Fibroblast of upper back skin (primary cell): ENCODE measurements around the gene TMEM86B.
"Not testable (repeated sequence)": the region's sequence is repeated elsewhere in the genome, so short reads cannot be mapped to it uniquely, and the experiment has no call there.

Experiments used
- DNase-seq: peaks from one replicate; pipeline ENCODE4 v3.0.0-alpha.2; 2013

The TMEM86B gene

DNA sequence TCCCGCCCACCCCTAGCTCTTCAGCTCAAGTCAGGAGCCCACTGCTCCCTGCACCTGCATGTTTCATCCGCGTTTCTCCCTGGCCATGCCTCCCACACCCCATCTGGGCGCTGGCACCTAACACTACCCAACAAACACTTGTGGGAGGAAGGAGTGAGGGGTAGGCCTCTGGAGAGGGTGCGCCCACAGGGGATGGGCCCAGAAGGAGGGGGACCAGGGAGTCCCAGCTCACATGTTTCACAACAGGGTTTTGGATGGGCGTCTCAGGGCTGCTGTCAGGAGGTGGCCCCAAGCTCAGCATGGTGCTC lies 12.1 kb upstream of the TMEM86B start:
- DNase-seq, result no peak

GRCh38 chr19:55239004-55239403 lies 10.4 kb upstream of the TMEM86B start:
- no peak for DNase-seq

DNA sequence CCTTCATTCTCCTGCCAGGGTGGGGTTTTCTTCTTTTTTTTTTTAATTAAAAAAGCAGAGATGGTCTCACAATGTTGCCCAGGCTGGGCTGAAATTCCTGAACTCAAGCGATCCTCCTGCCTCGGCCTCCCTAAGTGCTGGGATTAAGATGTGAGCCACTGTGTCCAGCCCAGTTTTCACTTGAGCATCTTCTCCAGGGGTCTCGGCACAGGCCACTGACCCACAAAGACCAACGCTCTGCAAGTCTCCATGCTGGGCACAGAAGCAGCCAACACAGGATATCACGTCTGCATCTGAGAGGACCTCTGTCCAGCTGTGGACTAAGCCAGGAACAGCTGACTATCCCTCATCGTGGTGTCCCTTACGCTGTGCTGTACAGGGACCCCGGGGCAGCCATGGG lies 9.5 kb upstream of the TMEM86B start:
- no peak for DNase-seq

DNA sequence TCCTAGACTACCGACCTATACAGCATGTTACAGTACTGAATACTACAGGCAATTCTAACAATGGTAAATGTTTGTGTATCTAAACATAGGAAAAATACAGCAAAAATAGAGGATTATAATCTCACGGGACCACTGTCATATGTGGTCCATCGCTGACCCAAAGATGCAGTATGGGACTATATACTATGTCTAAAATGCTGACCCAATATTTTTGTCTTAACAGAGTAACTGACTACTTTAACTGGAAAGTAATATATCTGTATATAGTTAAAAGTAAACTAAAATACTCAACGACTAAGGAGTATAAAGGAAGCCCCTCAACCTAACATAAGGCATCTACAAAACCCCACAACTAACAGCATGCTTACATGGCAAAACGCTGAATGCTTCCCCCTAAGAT lies 4.4 kb upstream of the TMEM86B start:
- DNase-seq, result no peak

GRCh38 chr19:55232286-55232602 lies 3.7 kb upstream of the TMEM86B start:
- no peak for DNase-seq

GRCh38 chr19:55231391-55232285 lies 3.1 kb upstream of the TMEM86B start:
- DNase-seq, result no peak

DNA sequence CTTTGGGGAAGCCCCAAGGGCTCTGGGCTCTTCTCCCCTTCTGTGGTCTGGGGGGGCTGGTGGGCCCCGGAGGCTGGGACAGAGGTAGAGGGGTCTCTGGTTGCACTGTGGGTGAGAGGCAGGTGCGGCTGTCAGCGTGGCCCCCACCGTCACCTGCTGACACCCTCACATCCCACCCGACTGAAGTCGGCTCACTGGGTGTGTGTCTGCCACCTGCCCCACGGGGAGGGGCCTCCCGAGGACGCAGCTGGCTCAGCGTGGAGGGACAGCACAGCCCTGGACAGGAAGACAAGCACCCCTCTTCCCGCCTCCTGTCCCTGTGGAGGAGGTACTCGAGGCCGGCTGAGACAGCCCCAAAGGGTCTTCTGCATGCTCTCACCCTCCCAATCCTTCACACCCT lies 2.2 kb upstream of the TMEM86B start:
- DNase-seq, result no peak

- no peak for DNase-seq
These were observed 1.8 kb upstream of the TMEM86B start for GRCh38 chr19:55230329-55230728.

DNA sequence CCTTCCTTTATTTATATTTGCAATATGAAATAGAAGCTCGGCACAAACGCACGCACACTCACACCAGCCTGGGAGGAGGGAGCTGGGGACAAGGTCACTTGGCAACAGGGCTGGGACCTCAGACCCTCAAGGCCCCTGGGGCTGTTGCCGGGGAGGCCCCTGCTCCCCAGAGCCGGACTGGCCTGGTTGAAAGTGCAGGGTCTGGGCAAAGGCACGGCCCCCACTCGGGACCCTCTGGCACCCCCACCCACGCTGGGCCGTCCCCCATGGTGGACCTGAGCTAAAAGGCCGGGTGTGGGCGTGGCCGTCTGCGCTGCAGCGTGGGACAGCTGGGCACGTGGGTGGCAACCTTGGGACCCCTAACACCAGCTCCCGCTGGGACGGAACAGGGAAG lies 1.2 kb upstream of the TMEM86B start:
- no peak for DNase-seq

- no peak for DNase-seq
These were observed 704 bp upstream of the TMEM86B start for GRCh38 chr19:55229145-55229788.

DNA sequence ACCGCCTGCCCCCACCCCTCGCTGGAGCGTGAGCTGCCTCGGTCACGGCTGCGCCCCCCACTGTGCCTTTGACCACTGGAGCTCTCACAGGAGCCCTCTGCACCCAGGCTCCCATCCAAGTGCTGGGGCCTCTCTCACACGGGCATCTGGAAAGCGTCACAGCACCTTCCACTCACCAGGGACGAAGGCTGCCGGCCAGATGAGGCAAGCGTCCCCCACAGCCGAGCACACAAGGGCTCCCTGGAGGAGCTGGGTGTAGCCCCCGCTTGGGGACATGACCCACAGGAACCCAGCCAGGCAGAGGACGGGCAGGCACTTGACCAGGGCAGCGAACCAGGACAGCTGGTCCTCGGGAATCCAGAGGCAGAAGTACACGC lies 560 bp downstream of the TMEM86B start:
- no peak for DNase-seq

- no peak for DNase-seq
These were observed 1.1 kb downstream of the TMEM86B start for GRCh38 chr19:55227241-55228014.

- DNase-seq, result no peak
These were observed 1.8 kb downstream of the TMEM86B start for GRCh38 chr19:55226788-55227187.

- DNase-seq, result no peak
These were observed 2.3 kb downstream of the TMEM86B start for GRCh38 chr19:55226273-55226672.

- DNase-seq, result no peak
These were observed 3.1 kb downstream of the TMEM86B start for GRCh38 chr19:55225415-55225958.

DNA sequence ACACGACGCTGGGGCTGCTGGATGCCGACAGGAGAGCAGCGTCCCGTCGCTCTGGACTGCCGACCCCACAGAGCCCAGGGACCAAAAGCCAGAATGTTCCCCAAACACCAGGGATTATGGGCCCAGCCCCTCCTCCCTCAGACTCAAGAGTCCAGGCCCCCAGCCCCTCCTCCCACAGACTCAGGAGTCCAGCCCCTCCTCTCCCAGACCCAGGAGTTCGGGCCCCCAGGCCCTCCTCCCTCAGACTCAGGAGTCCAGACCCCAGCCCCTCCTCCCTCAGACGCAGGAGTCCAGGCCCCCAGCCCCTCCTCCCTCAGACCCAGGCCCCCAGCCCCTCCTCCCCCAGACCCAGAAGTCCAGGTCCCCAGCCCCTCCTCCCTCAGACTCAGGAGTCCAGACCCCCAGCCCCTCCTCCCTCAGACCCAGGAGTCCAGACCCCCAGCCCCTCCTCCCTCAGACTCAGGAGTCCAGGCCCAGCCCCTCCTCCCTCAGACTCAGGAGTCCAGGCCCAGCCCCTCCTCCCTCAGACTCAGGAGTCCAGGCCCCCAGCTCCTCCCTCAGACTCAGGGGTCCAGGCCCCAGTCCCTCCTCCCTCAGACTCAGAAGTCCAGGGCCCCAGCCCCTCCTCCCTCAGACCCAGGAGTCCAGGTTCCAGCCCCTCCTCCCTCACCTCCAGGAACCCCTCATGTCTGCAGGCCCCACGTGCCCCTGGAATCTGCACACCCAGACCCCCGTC lies 3.7 kb downstream of the TMEM86B start:
- DNase-seq, result not testable (repeated sequence)

GRCh38 chr19:55224038-55224665 lies 4.4 kb downstream of the TMEM86B start:
- DNase-seq, result no peak

DNA sequence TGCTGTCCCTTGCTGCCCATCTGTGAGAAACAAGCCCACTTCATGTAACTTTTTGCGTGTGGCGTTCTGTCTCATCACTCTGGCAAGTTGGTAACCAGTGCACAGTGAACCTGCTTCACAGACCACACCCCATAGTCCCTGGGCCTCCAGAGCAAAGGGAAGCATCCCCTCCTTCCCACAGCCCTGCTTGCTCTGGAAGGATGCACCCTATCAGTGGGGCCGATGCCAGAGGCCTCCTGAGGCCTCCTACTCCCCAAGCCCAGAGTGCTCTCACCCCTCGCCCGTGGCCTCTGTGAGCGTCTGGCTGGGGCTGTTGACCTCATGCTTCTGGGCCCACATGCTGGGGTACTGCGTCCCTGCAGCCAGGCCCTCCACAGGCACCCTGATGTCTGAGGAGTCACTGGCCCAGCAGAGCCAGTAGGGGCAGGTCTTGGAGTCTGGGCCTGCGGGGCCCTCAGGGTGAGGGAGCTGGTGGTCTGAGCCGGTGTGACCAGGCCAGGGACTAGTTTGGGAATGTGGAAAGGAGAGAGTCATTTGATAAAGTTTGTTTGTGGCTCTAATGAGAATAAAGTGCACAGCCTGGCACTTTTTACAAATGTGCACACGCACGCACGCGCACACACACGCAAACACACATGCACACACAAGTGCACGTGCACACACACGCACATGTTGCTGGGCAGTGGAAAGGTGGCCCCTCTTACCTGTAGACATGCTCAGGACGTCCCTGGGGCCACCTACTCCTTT lies 5.1 kb downstream of the TMEM86B start:
- no peak for DNase-seq

DNA sequence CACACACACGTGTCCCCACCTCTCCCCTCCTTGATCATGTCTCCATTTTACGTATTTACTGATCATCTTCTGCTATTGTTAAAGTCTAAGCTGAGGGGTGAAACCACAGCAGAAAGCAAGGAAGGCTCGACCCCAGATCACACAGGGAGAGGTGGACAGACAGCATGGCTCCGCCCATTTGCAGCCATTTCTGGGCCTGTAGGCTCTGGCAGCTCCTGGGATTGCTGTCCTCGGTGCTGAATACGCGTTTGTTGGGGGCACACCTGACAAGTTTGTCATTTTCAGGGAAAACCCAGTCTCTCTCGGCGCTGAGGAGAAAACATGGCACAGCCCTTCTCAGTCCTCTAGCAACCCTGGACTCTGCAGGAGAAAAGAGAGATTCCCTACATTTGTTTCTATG lies 8.0 kb downstream of the TMEM86B start:
- no peak for DNase-seq

GRCh38 chr19:55216461-55217198 lies 11.9 kb downstream of the TMEM86B start:
- DNase-seq, result peak; percentile 99

DNA sequence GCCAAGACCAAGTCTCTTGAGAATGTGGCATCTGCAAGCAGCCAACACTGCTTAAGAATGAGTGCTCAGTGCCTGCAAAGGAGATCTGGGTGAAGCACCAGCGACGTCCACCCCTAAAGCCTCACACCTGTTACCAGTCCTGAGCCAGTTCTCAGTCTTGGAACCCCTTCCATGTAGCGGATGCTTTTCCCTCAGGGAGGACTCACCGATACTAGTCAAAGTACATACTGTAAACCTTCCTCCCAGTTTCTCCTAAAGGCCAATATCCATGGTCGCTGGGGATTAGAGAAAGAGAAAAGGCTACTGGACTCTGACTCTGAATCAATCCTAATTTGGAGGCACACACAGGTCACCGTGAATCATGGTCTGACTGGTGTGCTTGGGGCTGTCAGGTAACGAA lies 15.0 kb downstream of the TMEM86B start:
- DNase-seq, result no peak
